ENCODE measurements around the gene MSRB3. TPM values are rescaled to one million over a fixed set of nuclear protein-coding genes. Genes with fewer than 3 reads are reported as not detected.
"Not testable (repeated sequence)": the region's sequence is repeated elsewhere in the genome, so short reads cannot be mapped to it uniquely, and the experiment has no call there.

The MSRB3 gene
- total and polyA plus RNA-seq, 2 donors = 1.1 to 9.7 TPM

GRCh38 chr12:65434737-65435136 is 156.3 kb downstream of the MSRB3 start:
- WGBS = 94% methylated on average over 3 of the region's 3 CpGs
- no peaks in the 10 kb centered on the region for H3K4me1 ChIP-seq (ENCODE audit: control insufficient read depth in 2 of 2, insufficient read depth in 2 of 2, low read length in 2 of 2)
- no peaks in the 10 kb centered on the region for H3K36me3 ChIP-seq (ENCODE audit: control insufficient read depth in 2 of 2, insufficient read depth in 2 of 2, low read length in 1 of 2)
- DNase-seq (ENCODE audit: low read depth in 6 of 9, low spot score in 9 of 9) = no peak
- no peak overlapping the region for H3K4me3 ChIP-seq (ENCODE audit: low read length in 2 of 2)
- H3K27ac ChIP-seq (ENCODE audit: low read depth in 1 of 2, low read length in 1 of 2) = no peak overlapping the region
- no peaks in the 10 kb centered on the region for H3K9me3 ChIP-seq (ENCODE audit: control insufficient read depth in 2 of 2, insufficient read depth in 1 of 2, low read length in 1 of 2)
- H3K27me3 ChIP-seq (ENCODE audit: control insufficient read depth in 2 of 2, insufficient read depth in 1 of 2, low read length in 1 of 2) = no peaks in the 10 kb centered on the region

- no peak for DNase-seq (ENCODE audit: low read depth in 6 of 9, low spot score in 9 of 9)
- Histone ChIP-seq H3K4me1 (ENCODE audit: control insufficient read depth in 2 of 2, insufficient read depth in 2 of 2, low read length in 2 of 2) (no peaks in the 10 kb centered on the region), H3K27ac (ENCODE audit: low read depth in 1 of 2, low read length in 1 of 2) (no peak overlapping the region), H3K27me3 (ENCODE audit: control insufficient read depth in 2 of 2, insufficient read depth in 1 of 2, low read length in 1 of 2) (no peaks in the 10 kb centered on the region), H3K36me3 (ENCODE audit: control insufficient read depth in 2 of 2, insufficient read depth in 2 of 2, low read length in 1 of 2) (no peaks in the 10 kb centered on the region), H3K9me3 (ENCODE audit: control insufficient read depth in 2 of 2, insufficient read depth in 1 of 2, low read length in 1 of 2) (no peaks in the 10 kb centered on the region), H3K4me3 (ENCODE audit: low read length in 2 of 2) (no peak overlapping the region)
- WGBS = 92% methylated on average over 2 of the region's 2 CpGs
Measured at GRCh38 chr12:65443038-65443437, 164.6 kb downstream of the MSRB3 start.

- no peak overlapping the region for H3K4me3 ChIP-seq (ENCODE audit: low read length in 2 of 2)
- H3K36me3 ChIP-seq (ENCODE audit: control insufficient read depth in 2 of 2, insufficient read depth in 2 of 2, low read length in 1 of 2) = no peaks in the 10 kb centered on the region
- WGBS = 94% methylated on average over 2 of the region's 2 CpGs
- H3K27me3 ChIP-seq (ENCODE audit: control insufficient read depth in 2 of 2, insufficient read depth in 1 of 2, low read length in 1 of 2) = no peaks in the 10 kb centered on the region
- no peaks in the 10 kb centered on the region for H3K4me1 ChIP-seq (ENCODE audit: control insufficient read depth in 2 of 2, insufficient read depth in 2 of 2, low read length in 2 of 2)
- no peaks in the 10 kb centered on the region for H3K9me3 ChIP-seq (ENCODE audit: control insufficient read depth in 2 of 2, insufficient read depth in 1 of 2, low read length in 1 of 2)
- no peak for DNase-seq (ENCODE audit: low read depth in 6 of 9, low spot score in 9 of 9)
- no peak overlapping the region for H3K27ac ChIP-seq (ENCODE audit: low read depth in 1 of 2, low read length in 1 of 2)
Measured at GRCh38 chr12:65444996-65445395, 166.5 kb downstream of the MSRB3 start.

GRCh38 chr12:65446901-65447300 is 168.4 kb downstream of the MSRB3 start:
- Histone ChIP-seq H3K36me3 (ENCODE audit: control insufficient read depth in 2 of 2, insufficient read depth in 2 of 2, low read length in 1 of 2) (no peaks in the 10 kb centered on the region), H3K27ac (ENCODE audit: low read depth in 1 of 2, low read length in 1 of 2) (no peak overlapping the region), H3K4me1 (ENCODE audit: control insufficient read depth in 2 of 2, insufficient read depth in 2 of 2, low read length in 2 of 2) (no peaks in the 10 kb centered on the region), H3K27me3 (ENCODE audit: control insufficient read depth in 2 of 2, insufficient read depth in 1 of 2, low read length in 1 of 2) (no peaks in the 10 kb centered on the region), H3K9me3 (ENCODE audit: control insufficient read depth in 2 of 2, insufficient read depth in 1 of 2, low read length in 1 of 2) (no peaks in the 10 kb centered on the region), H3K4me3 (ENCODE audit: low read length in 2 of 2) (no peak overlapping the region)
- 90% methylated on average over 1 of the region's 1 CpG for WGBS
- no peak for DNase-seq (ENCODE audit: low read depth in 6 of 9, low spot score in 9 of 9)

- H3K4me1 ChIP-seq (ENCODE audit: control insufficient read depth in 2 of 2, insufficient read depth in 2 of 2, low read length in 2 of 2) = no peaks in the 10 kb centered on the region
- no peak overlapping the region for H3K4me3 ChIP-seq (ENCODE audit: low read length in 2 of 2)
- no peaks in the 10 kb centered on the region for H3K27me3 ChIP-seq (ENCODE audit: control insufficient read depth in 2 of 2, insufficient read depth in 1 of 2, low read length in 1 of 2)
- DNase-seq (ENCODE audit: low read depth in 6 of 9, low spot score in 9 of 9) = no peak
- H3K36me3 ChIP-seq (ENCODE audit: control insufficient read depth in 2 of 2, insufficient read depth in 2 of 2, low read length in 1 of 2) = no peaks in the 10 kb centered on the region
- 93% methylated on average over 1 of the region's 1 CpG for WGBS
- no peaks in the 10 kb centered on the region for H3K9me3 ChIP-seq (ENCODE audit: control insufficient read depth in 2 of 2, insufficient read depth in 1 of 2, low read length in 1 of 2)
- H3K27ac ChIP-seq (ENCODE audit: low read depth in 1 of 2, low read length in 1 of 2) = no peak overlapping the region
Measured at GRCh38 chr12:65449400-65449799, 170.9 kb downstream of the MSRB3 start.

GRCh38 chr12:65450625-65451024 is 172.1 kb downstream of the MSRB3 start:
- no peaks in the 10 kb centered on the region for H3K27me3 ChIP-seq (ENCODE audit: control insufficient read depth in 2 of 2, insufficient read depth in 1 of 2, low read length in 1 of 2)
- no peak overlapping the region for H3K4me3 ChIP-seq (ENCODE audit: low read length in 2 of 2)
- no peaks in the 10 kb centered on the region for H3K4me1 ChIP-seq (ENCODE audit: control insufficient read depth in 2 of 2, insufficient read depth in 2 of 2, low read length in 2 of 2)
- 92% methylated on average over 2 of the region's 2 CpGs for WGBS
- H3K36me3 ChIP-seq (ENCODE audit: control insufficient read depth in 2 of 2, insufficient read depth in 2 of 2, low read length in 1 of 2) = no peaks in the 10 kb centered on the region
- no peak overlapping the region for H3K27ac ChIP-seq (ENCODE audit: low read depth in 1 of 2, low read length in 1 of 2)
- no peak for DNase-seq (ENCODE audit: low read depth in 6 of 9, low spot score in 9 of 9)
- no peaks in the 10 kb centered on the region for H3K9me3 ChIP-seq (ENCODE audit: control insufficient read depth in 2 of 2, insufficient read depth in 1 of 2, low read length in 1 of 2)

GRCh38 chr12:65454115-65454787 is 175.8 kb downstream of the MSRB3 start:
- H3K4me1 ChIP-seq (ENCODE audit: control insufficient read depth in 2 of 2, insufficient read depth in 2 of 2, low read length in 2 of 2) = no peaks in the 10 kb centered on the region
- H3K36me3 ChIP-seq (ENCODE audit: control insufficient read depth in 2 of 2, insufficient read depth in 2 of 2, low read length in 1 of 2) = no peaks in the 10 kb centered on the region
- no peak overlapping the region for H3K27ac ChIP-seq (ENCODE audit: low read depth in 1 of 2, low read length in 1 of 2)
- no peak for DNase-seq (ENCODE audit: low read depth in 6 of 9, low spot score in 9 of 9)
- no peaks in the 10 kb centered on the region for H3K27me3 ChIP-seq (ENCODE audit: control insufficient read depth in 2 of 2, insufficient read depth in 1 of 2, low read length in 1 of 2)
- no peak overlapping the region for H3K4me3 ChIP-seq (ENCODE audit: low read length in 2 of 2)
- H3K9me3 ChIP-seq (ENCODE audit: control insufficient read depth in 2 of 2, insufficient read depth in 1 of 2, low read length in 1 of 2) = no peaks in the 10 kb centered on the region
- 87% methylated on average over 1 of the region's 1 CpG for WGBS

GRCh38 chr12:65457341-65457740 is 178.9 kb downstream of the MSRB3 start:
- not testable (repeated sequence) for H3K4me3 ChIP-seq (ENCODE audit: low read length in 2 of 2); H3K36me3 ChIP-seq (ENCODE audit: control insufficient read depth in 2 of 2, insufficient read depth in 2 of 2, low read length in 1 of 2); H3K27ac ChIP-seq (ENCODE audit: low read depth in 1 of 2, low read length in 1 of 2); H3K9me3 ChIP-seq (ENCODE audit: control insufficient read depth in 2 of 2, insufficient read depth in 1 of 2, low read length in 1 of 2); H3K4me1 ChIP-seq (ENCODE audit: control insufficient read depth in 2 of 2, insufficient read depth in 2 of 2, low read length in 2 of 2); H3K27me3 ChIP-seq (ENCODE audit: control insufficient read depth in 2 of 2, insufficient read depth in 1 of 2, low read length in 1 of 2); DNase-seq (ENCODE audit: low read depth in 6 of 9, low spot score in 9 of 9)

- Histone ChIP-seq H3K4me3 (ENCODE audit: low read length in 2 of 2) (no peak overlapping the region), H3K27me3 (ENCODE audit: control insufficient read depth in 2 of 2, insufficient read depth in 1 of 2, low read length in 1 of 2) (no peaks in the 10 kb centered on the region)
Measured at GRCh38 chr12:65458718-65459117, 180.2 kb downstream of the MSRB3 start.

GRCh38 chr12:65459545-65459944 is 181.1 kb downstream of the MSRB3 start:
- Histone ChIP-seq H3K27ac (ENCODE audit: low read depth in 1 of 2, low read length in 1 of 2) (no peak overlapping the region), H3K4me1 (ENCODE audit: control insufficient read depth in 2 of 2, insufficient read depth in 2 of 2, low read length in 2 of 2) (no peaks in the 10 kb centered on the region), H3K4me3 (ENCODE audit: low read length in 2 of 2) (no peak overlapping the region), H3K9me3 (ENCODE audit: control insufficient read depth in 2 of 2, insufficient read depth in 1 of 2, low read length in 1 of 2) (no peaks in the 10 kb centered on the region), H3K27me3 (ENCODE audit: control insufficient read depth in 2 of 2, insufficient read depth in 1 of 2, low read length in 1 of 2) (no peaks in the 10 kb centered on the region), H3K36me3 (ENCODE audit: control insufficient read depth in 2 of 2, insufficient read depth in 2 of 2, low read length in 1 of 2) (no peaks in the 10 kb centered on the region)
- DNase-seq (ENCODE audit: low read depth in 6 of 9, low spot score in 9 of 9) = no peak

More at GRCh38 chr12:65458718-65459117, 180.2 kb downstream of the MSRB3 start:
- WGBS = 97% methylated on average over 2 of the region's 2 CpGs
- Histone ChIP-seq H3K27ac (ENCODE audit: low read depth in 1 of 2, low read length in 1 of 2) (no peak overlapping the region), H3K9me3 (ENCODE audit: control insufficient read depth in 2 of 2, insufficient read depth in 1 of 2, low read length in 1 of 2) (no peaks in the 10 kb centered on the region), H3K4me1 (ENCODE audit: control insufficient read depth in 2 of 2, insufficient read depth in 2 of 2, low read length in 2 of 2) (no peaks in the 10 kb centered on the region), H3K36me3 (ENCODE audit: control insufficient read depth in 2 of 2, insufficient read depth in 2 of 2, low read length in 1 of 2) (no peaks in the 10 kb centered on the region)
- DNase-seq (ENCODE audit: low read depth in 6 of 9, low spot score in 9 of 9) = no peak

Measured in thymus (tissue), 11 donors.